GM18861 (cell line): ENCODE measurements around the gene RBCK1.
"Not testable (repeated sequence)": the region's sequence is repeated elsewhere in the genome, so short reads cannot be mapped to it uniquely, and the experiment has no call there.

Experiments
- ATAC-seq: cut with Tn5 transposase; IDR thresholded peaks from one replicate; pipeline ENCODE4 v1.9.1; 2021; ENCODE audit not compliant: unreplicated experiment

Gene RBCK1

GRCh38 chr20:467755-468154 is 59.7 kb downstream of the RBCK1 start:
- no peak for ATAC-seq

DNA sequence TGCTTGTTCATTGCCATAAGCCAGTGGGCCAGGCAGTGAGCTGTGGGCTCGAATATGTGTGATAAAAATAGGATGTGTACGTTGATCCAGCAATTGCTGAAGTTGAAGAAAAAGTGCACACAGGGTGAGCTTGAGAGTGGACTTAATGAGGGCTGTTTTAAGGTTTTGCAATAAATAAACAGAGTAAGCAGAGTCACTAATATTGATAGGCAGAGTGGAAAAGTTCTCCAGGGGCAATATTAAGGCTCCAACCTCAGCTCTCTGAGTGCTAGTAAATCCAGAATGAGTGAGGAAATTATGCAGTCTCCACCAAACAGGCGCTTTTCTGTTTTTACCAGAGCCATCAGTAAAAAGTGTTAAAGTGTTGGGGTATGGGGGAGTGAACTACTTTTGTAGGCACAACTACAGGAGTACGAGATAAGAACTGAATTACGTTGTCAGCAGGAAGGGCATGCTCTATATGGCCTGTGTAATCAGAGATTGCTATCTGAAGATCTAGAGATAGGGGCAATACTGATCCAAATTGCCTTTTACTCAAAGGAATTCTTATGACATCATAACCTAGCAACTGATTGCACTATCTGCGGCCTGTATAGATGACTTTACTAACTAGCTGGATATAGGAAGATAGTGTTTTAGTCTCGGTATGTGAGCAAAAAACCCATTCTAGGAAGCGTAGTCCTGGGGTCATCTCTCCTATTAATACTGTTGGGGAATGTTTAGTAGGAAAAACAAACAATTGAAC is 61.8 kb downstream of the RBCK1 start:
- no peak for ATAC-seq

- no peak for ATAC-seq
These were observed 64.2 kb downstream of the RBCK1 start for GRCh38 chr20:472137-472846.

GRCh38 chr20:472889-473292 is 64.8 kb downstream of the RBCK1 start:
- ATAC-seq, result no peak

GRCh38 chr20:474581-474980 is 66.5 kb downstream of the RBCK1 start:
- no peak for ATAC-seq

GRCh38 chr20:475463-476357 is 67.6 kb downstream of the RBCK1 start:
- ATAC-seq, result no peak

GRCh38 chr20:476561-477249 is 68.6 kb downstream of the RBCK1 start:
- ATAC-seq, result not testable (repeated sequence)

GRCh38 chr20:478010-478948 is 70.2 kb downstream of the RBCK1 start:
- ATAC-seq, result no peak

- ATAC-seq, result no peak
These were observed 70.9 kb downstream of the RBCK1 start for GRCh38 chr20:478949-479429.

DNA sequence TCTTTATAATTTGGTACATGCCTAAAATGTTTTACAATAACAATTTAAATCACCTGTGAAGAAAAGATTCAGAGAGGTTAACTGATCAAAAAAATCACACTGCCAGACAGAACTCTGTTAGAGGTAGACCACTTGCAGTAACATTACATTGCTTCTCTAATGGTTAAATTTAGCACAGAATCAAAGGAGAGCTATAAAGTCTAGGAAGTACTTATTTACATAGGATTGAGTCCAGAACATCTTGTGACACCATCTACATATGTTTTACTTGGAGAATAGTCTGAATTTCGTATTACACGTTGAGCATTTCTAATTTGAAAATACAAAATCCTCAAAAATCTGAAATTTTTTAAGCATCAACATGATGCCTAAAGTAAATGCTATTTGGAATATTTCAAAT is 71.4 kb downstream of the RBCK1 start:
- ATAC-seq, result no peak

DNA sequence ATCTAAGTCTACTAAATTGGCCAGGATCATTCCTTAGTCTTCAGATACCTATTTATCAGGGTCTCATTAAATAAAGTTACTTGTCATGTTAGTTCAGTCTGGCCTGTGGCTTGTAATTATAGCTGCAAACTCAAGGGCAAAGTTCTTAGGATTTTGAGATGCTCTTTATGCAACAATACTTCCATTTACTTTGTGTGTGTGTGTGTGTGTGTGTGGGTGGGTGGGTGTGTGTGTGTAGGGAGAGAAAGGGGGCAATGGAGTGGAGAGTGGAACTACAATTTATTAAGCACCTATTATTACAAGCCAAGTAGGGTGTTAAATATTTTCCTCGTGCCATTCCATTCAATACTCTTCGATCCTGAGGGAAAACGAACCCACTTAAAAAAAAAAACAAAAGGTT is 71.9 kb downstream of the RBCK1 start:
- ATAC-seq, result no peak

GRCh38 chr20:481167-481566 is 73.1 kb downstream of the RBCK1 start:
- no peak for ATAC-seq
